Measurements from ENCODE around the gene OR56B4.
"Not testable (repeated sequence)": the region's sequence is repeated elsewhere in the genome, so short reads cannot be mapped to it uniquely, and the experiment has no call there.

Gene OR56B4

DNA sequence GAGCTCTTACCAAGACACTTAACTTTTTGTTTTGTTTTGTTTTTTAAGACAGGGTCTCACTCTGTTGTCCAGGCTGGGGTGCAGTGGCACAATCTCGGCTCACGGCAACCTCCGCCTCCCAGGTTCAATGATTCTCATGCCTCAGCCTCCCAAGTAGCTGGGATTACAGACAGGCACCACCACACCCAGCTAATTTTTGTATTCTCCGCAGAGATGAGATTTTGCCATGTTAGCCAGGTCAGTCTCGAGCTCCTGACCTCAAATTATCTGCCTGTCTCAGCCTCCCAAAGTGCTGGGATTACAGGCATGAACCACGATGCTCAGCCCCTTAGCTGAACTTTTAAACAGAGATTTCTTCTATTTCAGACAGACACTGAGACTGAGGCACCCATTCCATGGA is at the start of gene OR56B4:
OR56B4 (plus strand) TSS at position 301 of the 400 bp plus-strand sequence; CDS start at position 396, 95 bp downstream.
- not testable (repeated sequence) for DNase-seq

DNA sequence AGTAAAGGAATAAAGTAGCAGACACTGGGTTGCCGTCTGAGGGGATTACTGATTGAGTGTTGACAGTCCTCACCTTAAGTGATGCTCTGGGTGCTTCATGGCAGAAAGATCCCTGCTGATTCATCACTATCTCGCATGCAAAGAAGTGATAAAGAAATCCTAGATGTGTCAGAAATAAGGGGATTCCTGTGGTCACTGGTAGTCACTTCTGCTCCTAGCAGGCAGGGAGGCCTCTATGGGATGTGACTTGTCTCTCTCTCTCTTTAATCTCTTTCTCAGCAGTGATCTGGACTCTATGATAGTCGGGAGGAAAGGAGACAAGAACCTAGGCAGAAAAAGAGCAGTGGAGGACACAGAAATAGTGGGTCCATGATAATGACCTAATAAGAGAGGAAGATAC is 46.0 kb upstream of the OR56B4 start:
- DNase-seq, result no peak

- no peak for DNase-seq
These were observed 44.7 kb upstream of the OR56B4 start for GRCh38 chr11:6062691-6063358.

GRCh38 chr11:6067502-6067901 is 40.0 kb upstream of the OR56B4 start:
- no peak for DNase-seq

GRCh38 chr11:6076443-6076842 is 31.0 kb upstream of the OR56B4 start:
- DNase-seq, result not testable (repeated sequence)

- DNase-seq, result no peak
These were observed 29.8 kb upstream of the OR56B4 start for GRCh38 chr11:6077723-6078122.

DNA sequence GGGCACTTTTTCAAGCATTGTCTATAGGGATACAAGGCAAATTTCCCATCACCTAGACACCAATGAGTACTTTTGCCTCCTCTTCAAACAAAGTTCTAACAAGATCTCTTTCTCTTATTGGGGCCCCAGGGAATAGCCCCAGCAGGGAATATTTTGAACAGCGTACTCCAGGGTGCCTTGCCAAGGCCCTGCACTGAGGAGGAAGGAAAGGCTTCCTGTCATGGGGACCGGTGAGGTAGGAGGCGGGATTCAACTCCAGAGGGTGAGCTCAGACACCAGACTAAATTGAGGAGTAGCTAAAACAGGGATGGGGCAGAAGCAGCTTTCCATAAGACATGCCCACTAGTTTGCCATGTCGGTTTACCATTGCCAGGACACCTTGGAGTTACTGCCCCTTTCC is 28.0 kb upstream of the OR56B4 start:
- no peak for DNase-seq

- no peak for DNase-seq
These were observed 24.4 kb upstream of the OR56B4 start for GRCh38 chr11:6083129-6083528.

DNA sequence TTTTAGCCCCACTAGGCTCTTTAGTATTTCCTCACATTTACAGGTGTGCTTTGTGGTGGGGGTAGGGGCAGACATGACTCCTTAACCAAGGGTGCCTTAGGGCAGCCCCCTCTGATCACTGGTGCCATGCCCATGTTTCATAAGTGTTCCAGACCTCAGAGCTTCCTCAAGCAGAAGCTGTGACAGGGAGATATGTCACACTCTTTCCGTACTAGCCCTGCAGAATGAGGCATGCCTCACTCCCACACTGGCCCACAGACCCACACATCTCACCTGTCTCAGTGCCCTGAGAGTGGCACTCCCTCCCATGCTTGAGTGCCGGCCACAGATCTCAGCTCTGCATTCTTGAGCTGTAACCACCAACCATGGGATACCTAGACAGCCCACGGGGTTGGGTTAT is 22.9 kb upstream of the OR56B4 start:
- no peak for DNase-seq

DNA sequence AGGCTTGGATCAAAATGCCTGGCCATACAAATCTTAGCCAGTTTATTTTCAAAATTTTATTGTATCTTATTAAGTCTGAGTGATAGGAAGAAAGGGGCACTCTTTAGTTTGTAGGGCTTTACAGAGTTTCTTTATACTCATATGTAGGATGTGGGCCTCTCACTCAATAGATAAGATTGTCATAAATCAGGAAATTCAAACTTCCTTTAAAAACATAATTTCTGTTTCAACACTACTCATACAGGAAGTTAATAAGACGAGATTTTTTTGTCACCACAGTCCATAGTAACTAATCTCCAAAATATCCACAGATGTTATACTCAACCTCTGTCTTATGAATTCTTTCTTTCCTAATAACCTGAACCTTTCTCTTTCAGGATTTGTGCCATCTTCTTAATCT is 13.3 kb upstream of the OR56B4 start:
- no peak for DNase-seq

GRCh38 chr11:6095798-6096197 is 11.7 kb upstream of the OR56B4 start:
- no peak for DNase-seq

- no peak for DNase-seq
These were observed 11.1 kb upstream of the OR56B4 start for GRCh38 chr11:6096417-6096816.

DNA sequence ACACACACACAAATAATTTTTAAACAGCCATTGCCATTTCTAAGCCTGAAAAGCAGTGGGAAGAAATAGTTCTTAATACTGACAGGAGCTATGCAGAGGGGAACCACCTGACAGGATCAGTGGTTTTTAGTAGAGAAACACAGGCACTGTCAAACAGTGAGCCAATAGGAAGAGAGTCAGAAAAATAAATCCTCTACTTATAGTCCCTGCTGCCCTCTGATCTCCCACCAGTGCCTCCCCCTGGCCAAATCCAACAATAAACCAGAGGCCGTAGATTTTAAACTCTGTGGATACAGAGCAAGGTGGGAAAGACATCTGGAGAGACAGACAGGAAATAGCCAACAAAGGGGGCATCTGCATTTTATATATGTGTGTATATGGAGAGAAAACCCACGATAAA is 7.9 kb upstream of the OR56B4 start:
- no peak for DNase-seq

- DNase-seq, result no peak
These were observed 2.5 kb downstream of the OR56B4 start for GRCh38 chr11:6110011-6110410.

DNA sequence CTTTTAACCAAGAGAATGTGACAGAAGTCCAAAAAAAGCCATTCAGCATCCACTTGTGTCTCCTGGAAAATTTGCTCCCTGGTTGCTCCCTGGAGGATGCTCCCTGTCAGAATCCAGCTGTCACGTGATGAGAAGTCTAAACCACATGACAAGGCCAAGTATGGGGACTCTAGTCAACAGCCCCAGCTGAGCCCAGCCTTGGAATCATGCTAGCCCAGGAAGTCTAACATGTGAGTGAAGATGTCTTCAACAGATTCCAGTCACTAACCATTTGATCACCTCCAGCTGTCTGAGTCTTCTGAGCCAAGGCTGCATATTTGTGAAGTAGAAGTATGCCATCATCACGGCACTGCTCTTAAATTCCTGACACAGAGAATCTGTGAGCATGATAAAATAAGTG is 4.2 kb downstream of the OR56B4 start:
- no peak for DNase-seq

- DNase-seq, result no peak
These were observed 9.2 kb downstream of the OR56B4 start for GRCh38 chr11:6116638-6117037.

- no peak for DNase-seq
These were observed 16.8 kb downstream of the OR56B4 start for GRCh38 chr11:6124245-6124644.

DNA sequence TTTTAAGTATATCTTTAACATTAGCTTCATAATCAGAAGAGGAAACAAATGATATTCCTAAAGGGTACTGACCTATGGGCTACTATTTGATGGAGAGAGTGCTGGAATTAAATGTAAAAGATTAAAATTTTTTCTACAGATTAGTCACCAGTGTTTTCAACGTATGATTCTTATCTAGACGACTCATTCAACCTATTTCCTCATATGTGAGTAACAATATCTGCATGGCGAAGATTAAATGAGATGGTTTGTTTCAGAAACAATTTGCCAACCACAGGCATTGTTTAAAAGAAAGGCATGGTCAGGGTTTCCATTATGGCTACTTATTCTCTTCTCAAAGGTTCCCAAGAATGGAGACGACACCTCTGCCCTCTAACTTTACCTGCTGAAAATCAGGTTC is 20.4 kb downstream of the OR56B4 start:
- DNase-seq, result no peak

- no peak for DNase-seq
These were observed 21.5 kb downstream of the OR56B4 start for GRCh38 chr11:6129011-6129410.

- DNase-seq, result no peak
These were observed 22.2 kb downstream of the OR56B4 start for GRCh38 chr11:6129635-6130034.

GRCh38 chr11:6132431-6132830 is 24.9 kb downstream of the OR56B4 start:
- no peak for DNase-seq

DNA sequence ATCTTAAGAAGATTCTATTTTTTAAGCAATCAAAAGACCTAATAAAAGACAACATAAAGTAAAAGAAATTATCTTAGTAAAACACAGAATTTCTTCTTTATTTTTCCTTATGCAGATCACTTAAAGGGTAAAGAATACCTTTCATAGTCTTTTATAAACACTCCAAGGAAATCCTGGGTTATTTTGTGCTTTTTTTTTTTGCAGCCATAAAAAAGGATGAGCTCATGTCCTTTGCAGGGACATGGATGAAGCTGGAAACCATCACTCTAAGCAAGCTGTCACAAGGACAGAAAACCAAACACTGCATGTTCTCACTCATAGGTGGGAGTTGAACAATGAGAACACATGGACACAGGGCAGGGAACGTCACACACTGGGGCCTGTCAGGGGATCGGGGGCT is 28.5 kb downstream of the OR56B4 start:
- not testable (repeated sequence) for DNase-seq

DNA sequence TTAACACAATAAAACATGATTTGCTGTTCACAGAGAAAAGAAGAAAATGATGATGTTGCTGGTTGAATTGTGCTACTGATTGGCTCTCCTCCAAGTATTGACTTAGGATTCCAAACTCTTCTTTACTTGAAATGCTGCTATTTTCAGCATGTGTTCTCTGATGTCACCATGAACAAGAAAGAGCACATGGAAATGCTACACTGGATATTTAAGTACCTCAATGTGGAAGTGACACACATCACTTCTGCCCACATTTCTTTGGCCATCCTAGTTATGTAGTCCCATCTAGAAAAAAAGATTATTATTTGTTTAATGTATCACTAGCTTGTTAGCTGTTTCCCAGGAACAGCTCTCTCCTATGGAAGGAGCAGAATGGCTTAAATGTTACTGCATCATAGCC is 35.5 kb downstream of the OR56B4 start:
- DNase-seq, result no peak

DNA sequence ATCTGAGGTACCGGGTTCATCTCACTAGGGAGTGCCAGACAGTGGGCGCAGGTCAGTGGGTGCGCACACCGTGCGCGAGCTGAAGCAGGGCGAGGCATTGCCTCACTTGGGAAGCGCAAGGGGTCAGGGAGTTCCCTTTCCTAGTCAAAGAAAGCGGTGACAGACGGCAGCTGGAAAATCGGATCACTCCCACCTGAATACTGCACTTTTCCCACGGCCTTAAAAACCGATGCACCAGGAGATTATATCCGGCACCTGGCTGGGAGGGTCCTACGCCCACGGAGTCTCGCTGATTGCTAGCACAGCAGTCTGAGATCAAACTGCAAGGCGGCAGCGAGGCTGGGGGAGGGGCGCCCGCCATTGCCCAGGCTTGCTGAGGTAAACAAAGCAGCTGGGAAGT is 36.3 kb downstream of the OR56B4 start:
- not testable (repeated sequence) for DNase-seq

DNA sequence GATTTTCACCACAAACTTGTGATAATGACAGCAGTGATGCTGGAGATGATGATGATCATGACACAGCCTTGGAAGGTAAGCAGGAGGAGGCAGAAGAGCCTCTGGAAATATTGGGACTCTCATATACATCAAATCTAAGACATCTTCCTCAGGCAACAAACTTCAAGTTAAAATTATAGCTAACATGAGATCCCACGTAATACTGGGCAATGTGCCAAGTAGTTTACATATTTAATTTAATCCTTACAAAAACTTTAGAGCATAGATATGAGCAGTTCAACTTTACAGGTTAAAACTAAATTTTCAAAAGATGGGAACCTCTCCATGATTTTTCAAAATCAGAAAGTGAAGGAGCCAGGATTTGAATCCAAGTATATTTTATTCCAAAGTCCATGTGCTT is 43.6 kb downstream of the OR56B4 start:
- DNase-seq, result no peak

DNA sequence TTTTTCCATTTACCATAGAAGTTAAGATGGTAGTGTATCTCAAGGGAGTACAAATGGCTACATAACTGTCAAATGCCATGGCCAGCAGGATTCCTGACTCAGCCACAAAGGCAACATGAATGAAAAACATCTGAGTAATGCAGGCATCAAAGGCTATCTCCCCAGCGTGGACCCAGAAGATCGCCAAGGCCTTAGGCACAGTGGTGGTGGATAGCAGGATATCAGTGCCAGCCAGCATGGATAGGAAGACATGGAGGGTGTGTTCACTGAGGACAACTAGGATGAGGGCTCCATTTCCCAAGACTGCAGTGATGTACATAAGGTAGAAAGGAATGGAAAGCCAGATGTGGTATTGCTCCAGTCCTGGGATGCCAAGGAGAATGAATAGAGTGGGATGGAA is 44.6 kb downstream of the OR56B4 start:
- DNase-seq, result no peak

All from NCI-H187 treated with DMSO at 0.1 percent for 48 hours (cell line).